H1 (cell line): ENCODE measurements around the gene ZFAND5. TPM values are rescaled to one million over a fixed set of nuclear protein-coding genes. Genes with fewer than 3 reads are reported as not detected.

Experiments
- CTCF ChIA-PET: fragments of 300-600 bp; sonication (Branson Sonifier 250); formaldehyde crosslinking; loops from one replicate; lab custom pipeline; 2021; ENCODE audit not compliant: partially characterized antibody; lab: Charles Lee
- POLR2A ChIA-PET: fragments of 300-600 bp; sonication (Branson Sonifier 250); formaldehyde crosslinking; loops from one replicate; lab custom pipeline; 2021; ENCODE audit warnings: inconsistent platforms; ENCODE audit not compliant: partially characterized antibody; lab: Charles Lee
- DNase-seq, 2 experiments: peaks; one replicate each; pipeline versions ENCODE4 v3.0.0 to v3.0.0-alpha.2; 2010 to 2022; ENCODE audit warnings: low spot score in 2 of 2, low read depth in 1 of 2, mixed read lengths in 1 of 2
- FAIRE-seq: peaks from 2 replicates; lab custom pipeline; 2011; peaks lifted over from hg19 to GRCh38; lab: Jason Lieb, UNC
- H2AFZ ChIP-seq: 2 replicates; pipeline ENCODE4 v1.8.1; 2012; ENCODE audit warnings: low read length, inconsistent platforms
- H2AK5ac ChIP-seq: 2 replicates; pipeline ENCODE4 v1.6.1; 2013; ENCODE audit warnings: low read depth, low read length
- H2BK120ac ChIP-seq: replicated peaks from 2 replicates; pipeline ENCODE3; 2013; ENCODE audit warnings: low read depth, low read length, inconsistent platforms
- H2BK12ac ChIP-seq: 2 replicates; pipeline ENCODE4 v1.6.1; 2013; ENCODE audit warnings: low read depth, low read length
- H2BK15ac ChIP-seq: 2 replicates; pipeline ENCODE4 v1.6.1; 2013; ENCODE audit warnings: low read length
- H2BK20ac ChIP-seq: 2 replicates; pipeline ENCODE4 v1.6.1; 2013; ENCODE audit warnings: low read length
- H2BK5ac ChIP-seq: 2 replicates; pipeline ENCODE4 v1.6.1; 2013; ENCODE audit warnings: low read depth, low read length
- H3K14ac ChIP-seq: 2 replicates; pipeline ENCODE4 v1.6.1; 2013; ENCODE audit warnings: inconsistent platforms; ENCODE audit not compliant: insufficient read length
- H3K18ac ChIP-seq: 2 replicates; pipeline ENCODE4 v1.6.1; 2013; ENCODE audit warnings: low read length; ENCODE audit errors: extremely low read depth
- H3K23ac ChIP-seq: 2 replicates; pipeline ENCODE4 v1.6.1; 2013; ENCODE audit warnings: inconsistent platforms; ENCODE audit not compliant: insufficient read length
- H3K23me2 ChIP-seq: 2 replicates; pipeline ENCODE4 v1.6.1; 2013; ENCODE audit warnings: low read depth, low read length
- H3K27ac ChIP-seq: 2 replicates; pipeline ENCODE4 v1.6.1; 2011; ENCODE audit warnings: low read depth, low read length, inconsistent platforms
- H3K27me3 ChIP-seq, 4 experiments: replicated peaks in 1 of 4; 1 replicate in 1 of 4; 2 replicates in 3 of 4; pipeline versions ENCODE4 v1.6.1 to v1.8.1; 2011 to 2013; ENCODE audit warnings: low read length in 3 of 4, mild to moderate bottlenecking in 3 of 4, inconsistent platforms in 2 of 4, mixed read lengths in 2 of 4, moderate library complexity in 1 of 4; ENCODE audit not compliant: control insufficient read depth in 3 of 4, insufficient read depth in 3 of 4; ENCODE audit errors: extremely low read depth in 1 of 4
- H3K36me3 ChIP-seq, 4 experiments: 2 replicates each; pipeline versions ENCODE4 v1.6.1 to v1.8.1; 2011 to 2013; ENCODE audit warnings: mild to moderate bottlenecking in 4 of 4, low read length in 3 of 4, moderate library complexity in 2 of 4, control low read depth in 1 of 4, inconsistent platforms in 1 of 4; ENCODE audit not compliant: insufficient read depth in 4 of 4, control insufficient read depth in 2 of 4
- H3K4ac ChIP-seq: replicated peaks from 2 replicates; pipeline ENCODE3; 2013; ENCODE audit warnings: low read length, low read depth, mixed read lengths, inconsistent platforms; ENCODE audit not compliant: insufficient read length
- H3K4me1 ChIP-seq, 4 experiments: replicated peaks in 1 of 4; 1 replicate in 1 of 4; 2 replicates in 3 of 4; pipeline versions ENCODE4 v1.6.1 to v1.8.1; 2011 to 2013; ENCODE audit warnings: low read length in 3 of 4, inconsistent platforms in 2 of 4, mixed read lengths in 1 of 4; ENCODE audit not compliant: insufficient read depth in 4 of 4, control insufficient read depth in 3 of 4
- H3K4me2 ChIP-seq, 2 experiments: 2 replicates each; pipeline versions ENCODE4 v1.6.1 to v1.8.1; 2011 to 2013; ENCODE audit warnings: low read depth in 2 of 2, low read length in 2 of 2, control low read depth in 1 of 2, inconsistent platforms in 1 of 2, mild to moderate bottlenecking in 1 of 2; ENCODE audit not compliant: insufficient read depth in 1 of 2
- H3K4me3 ChIP-seq, 4 experiments: fragments of 200-600, 300-600 bp in 1 of 4; sonication (generic), shearing (Covaris generic), sonication (Bioruptor Twin) in 1 of 4; 2 replicates each; pipeline versions ENCODE4 v1.5.1 to v1.8.1; 2011 to 2016; ENCODE audit warnings: low read length in 4 of 4, low read depth in 3 of 4, control low read depth in 2 of 4, inconsistent platforms in 2 of 4, mild to moderate bottlenecking in 2 of 4, mixed read lengths in 1 of 4, moderate library complexity in 1 of 4; ENCODE audit not compliant: insufficient read depth in 2 of 4; ENCODE audit errors: extremely low read depth in 1 of 4
- H3K56ac ChIP-seq: replicated peaks from 2 replicates; pipeline ENCODE3; 2013; ENCODE audit warnings: low read depth, mild to moderate bottlenecking, mixed read lengths, low read length, inconsistent platforms; ENCODE audit not compliant: insufficient read length
- H3K79me1 ChIP-seq: 2 replicates; pipeline ENCODE4 v1.6.1; 2013; ENCODE audit warnings: low read depth, low read length, control low read depth
- H3K79me2 ChIP-seq, 2 experiments: 2 replicates each; pipeline versions ENCODE4 v1.6.1 to v1.8.1; 2012 to 2013; ENCODE audit warnings: low read length in 2 of 2, mild to moderate bottlenecking in 2 of 2, inconsistent platforms in 1 of 2; ENCODE audit not compliant: insufficient read depth in 2 of 2, control insufficient read depth in 1 of 2
- H3K9ac ChIP-seq, 4 experiments: replicated peaks in 1 of 4; 1 replicate in 1 of 4; 2 replicates in 3 of 4; pipeline versions ENCODE4 v1.6.1 to v1.8.1; 2011 to 2013; ENCODE audit warnings: low read depth in 3 of 4, low read length in 3 of 4, control low read depth in 2 of 4, mild to moderate bottlenecking in 2 of 4, moderate library complexity in 2 of 4, inconsistent platforms in 1 of 4; ENCODE audit errors: extremely low read depth in 1 of 4
- H3K9me3 ChIP-seq, 2 experiments: 2 replicates each; pipeline versions ENCODE4 v1.6.1 to v1.8.1; 2012 to 2013; ENCODE audit warnings: mild to moderate bottlenecking in 2 of 2, moderate library complexity in 2 of 2, control low read depth in 1 of 2, inconsistent platforms in 1 of 2, low read depth in 1 of 2, low read length in 1 of 2, mixed read lengths in 1 of 2; ENCODE audit not compliant: insufficient read depth in 2 of 2
- H4K20me1 ChIP-seq, 2 experiments: replicated peaks in 1 of 2; 2 replicates each; pipeline versions ENCODE3 to v1.8.1; 2011 to 2013; ENCODE audit warnings: inconsistent platforms in 2 of 2, low read length in 2 of 2, mild to moderate bottlenecking in 1 of 2; ENCODE audit not compliant: insufficient read depth in 2 of 2, control insufficient read depth in 1 of 2
- H4K5ac ChIP-seq: 2 replicates; pipeline ENCODE4 v1.6.1; 2013; ENCODE audit warnings: low read length, low read depth, mixed read lengths, inconsistent platforms; ENCODE audit not compliant: insufficient read length
- H4K8ac ChIP-seq: 2 replicates; pipeline ENCODE4 v1.8.0; 2013; ENCODE audit warnings: mild to moderate bottlenecking, moderate library complexity, low read length, inconsistent platforms; ENCODE audit not compliant: insufficient read depth; ENCODE audit errors: extremely low read depth
- H4K91ac ChIP-seq: replicated peaks from 2 replicates; pipeline ENCODE3; 2013; ENCODE audit warnings: low read length, mixed read lengths, inconsistent platforms; ENCODE audit not compliant: insufficient read length
- BACH1 ChIP-seq: IDR thresholded peaks from 2 replicates; pipeline ENCODE4 v1.6.1; 2012; ENCODE audit warnings: low read length, improper control_type of control experiment
- BRCA1 ChIP-seq: IDR thresholded peaks from 2 replicates; pipeline ENCODE4 v1.6.1; 2012; ENCODE audit warnings: low read depth, low read length, improper control_type of control experiment
- CBX5 ChIP-seq: fragments of 300-800, 300-1000 bp; sonication (generic); IDR thresholded peaks from 2 replicates; pipeline ENCODE4 v1.7.1; 2016; ENCODE audit warnings: antibody characterized with exemption, low read length, low read depth
- EGR1 ChIP-seq: IDR thresholded peaks from 2 replicates; pipeline ENCODE4 v1.6.1; 2011; ENCODE audit warnings: low read depth, low read length, borderline replicate concordance
- EP300 ChIP-seq, 2 experiments: IDR thresholded peaks; 1 replicate in 1 of 2; 2 replicates in 1 of 2; pipeline ENCODE4 v1.6.1; 2011 to 2012; ENCODE audit warnings: low read depth in 2 of 2, low read length in 2 of 2, mild to moderate bottlenecking in 2 of 2, borderline replicate concordance in 1 of 2, inconsistent platforms in 1 of 2, moderate library complexity in 1 of 2
- FOSL1 ChIP-seq: IDR thresholded peaks from 2 replicates; pipeline ENCODE4 v1.6.1; 2011; ENCODE audit warnings: mild to moderate bottlenecking, low read depth, low read length, moderate library complexity; ENCODE audit not compliant: insufficient read depth
- NANOG ChIP-seq: IDR thresholded peaks from 2 replicates; pipeline ENCODE4 v1.6.1; 2011; ENCODE audit warnings: low read length, low read depth, mild to moderate bottlenecking, inconsistent platforms; ENCODE audit not compliant: insufficient read depth, poor library complexity, severe bottlenecking
- POLR2AphosphoS5 ChIP-seq: IDR thresholded peaks from 2 replicates; pipeline ENCODE4 v1.6.1; 2011; ENCODE audit warnings: low read depth, low read length
- SAP30 ChIP-seq: fragments of 300-600 bp; sonication (generic); IDR thresholded peaks from 2 replicates; pipeline ENCODE4 v1.7.1; 2012; ENCODE audit warnings: low read length, moderate library complexity, mild to moderate bottlenecking, inconsistent platforms; ENCODE audit not compliant: insufficient read depth, insufficient replicate concordance
- SIRT6 ChIP-seq: IDR thresholded peaks from one replicate; pipeline ENCODE4 v1.7.1; 2012; ENCODE audit warnings: low read length, inconsistent platforms
- SIX5 ChIP-seq: IDR thresholded peaks from 2 replicates; pipeline ENCODE4 v1.6.1; 2011; ENCODE audit warnings: mild to moderate bottlenecking, low read depth, low read length
- SP1 ChIP-seq: IDR thresholded peaks from 2 replicates; pipeline ENCODE4 v1.6.1; 2011; ENCODE audit warnings: low read depth, low read length
- SRF ChIP-seq: IDR thresholded peaks from 2 replicates; pipeline ENCODE4 v1.6.1; 2011; ENCODE audit warnings: mild to moderate bottlenecking, low read depth, low read length, moderate library complexity
- WGBS, 2 experiments: shearing (Covaris generic) in 1 of 2; methylation state at CpG; one replicate each; pipeline versions ENCODE4 v1.1.6 to v1.1.7; 2013 to 2015; ENCODE audit warnings: low lambda C conversion rate in 2 of 2, mixed read lengths in 2 of 2, inconsistent platforms in 1 of 2, low coverage in 1 of 2, missing lambda C conversion rate in 1 of 2; ENCODE audit not compliant: insufficient replicate concordance in 2 of 2, insufficient coverage in 1 of 2, insufficient read length in 1 of 2; ENCODE audit errors: extremely low coverage in 1 of 2, missing lambda C conversion rate in 1 of 2; 5-methylcytosine and 5-hydroxymethylcytosine counted together
- polyA plus RNA-seq, 7 experiments: library from polyadenylated mRNA; depleted of rRNA in 3 of 7; stranded (reverse) in 5 of 7; unstranded in 2 of 7; fragments of >200 nt in 5 of 7; fragments of 200-250 nt in 2 of 7; gene quantifications; 1 replicate in 5 of 7; 2 replicates in 1 of 7; 4 replicates in 1 of 7; pipeline versions ENCODE4 v1.2.1 to v1.2.3, GENCODE V29; 2011 to 2013; ENCODE audit warnings: missing spikeins in 2 of 7, mixed read lengths in 2 of 7
- total RNA-seq: library from RNA; stranded (reverse); fragmentation: NEBNext Ultra II Directional; extraction: Animal tissue kit (Norgen Biotek cat#: 25700); gene quantifications from 2 replicates; pipeline ENCODE4 v1.2.1, GENCODE V29; 2021

The ZFAND5 gene
- total and polyA plus RNA-seq, 2 of the 8 experiments (the other 6 are each of a cell fraction or from before 2014, with no cell fraction given) = 76.7 to 225 TPM

- Histone ChIP-seq H3K27ac (no peak overlapping the region), H3K14ac (no peak overlapping the region), H3K9ac (no peak overlapping the region), H4K91ac (no peak overlapping the region), H2BK15ac (no peak overlapping the region), H2AFZ (0 out of 2 replicates have a peak overlapping the region, but pooled peaks have one; percentile 3), H2AK5ac (no peak overlapping the region), H4K5ac (no peak overlapping the region), H3K79me1 (no peaks in the 10 kb centered on the region), H2BK12ac (no peak overlapping the region), H3K23ac (no peak overlapping the region), H3K9me3 (no peaks in the 10 kb centered on the region), H3K36me3 (no peaks in the 10 kb centered on the region), H2BK120ac (no peak overlapping the region), H2BK20ac (no peak overlapping the region), H3K23me2 (no peaks in the 10 kb centered on the region), H3K4me1 (no peaks in the 10 kb centered on the region; a peak in 1 of 7 replicates), H4K8ac (no peak overlapping the region), H3K4me2 (no peak overlapping the region), H2BK5ac (no peak overlapping the region), H3K4ac (no peak overlapping the region), H3K79me2 (no peaks in the 10 kb centered on the region), H3K27me3 (no peaks in the 10 kb centered on the region), H3K4me3 (no peak overlapping the region), H3K56ac (no peak overlapping the region), H3K18ac (no peak overlapping the region), H4K20me1 (no peaks in the 10 kb centered on the region)
- DNase-seq (no peak), FAIRE-seq (no peak)
- POLR2A ChIA-PET = interaction anchor here (1.0 to 1.7 kb wide), 3 partner anchors 9 to 26 kb away, joined by 3 to 6 read pairs (median 3); no protein-coding TSS in a partner anchor
- WGBS, 2 experiments = 78% methylated on average over 7 of the region's 7 CpGs; no CpG with 5 or more reads in 1 of the 2 experiments
- CTCF ChIA-PET = interaction anchor here (0.6 to 1.1 kb wide), 4 partner anchors 8 to 535 kb away, joined by 3 to 5 read pairs (median 3); no protein-coding TSS in a partner anchor
- no peak for TF ChIP-seq EGR1
- no peak for TF ChIP-seq CBX5
- TF ChIP-seq EP300 (IDR thresholded peaks at IDR 0.05; ENCODE audit: borderline replicate concordance in 1 of 2, low read depth in 2 of 2, low read length in 2 of 2) = no peak
- no peak for TF ChIP-seq SIX5
- no peak for TF ChIP-seq BRCA1
- TF ChIP-seq BACH1 = no peak
- no peak for TF ChIP-seq FOSL1
- no peak for TF ChIP-seq NANOG
- no peak for TF ChIP-seq SRF
- no peak for TF ChIP-seq SIRT6
- no peak for TF ChIP-seq SAP30
- TF ChIP-seq SP1 = no peak
- TF ChIP-seq POLR2AphosphoS5 = no peak
These were observed 19.1 kb upstream of the ZFAND5 start for GRCh38 chr9:72383978-72384709.
